K562 (cell line): ENCODE results near the gene FRRS1. TPM values are rescaled to one million over a fixed set of nuclear protein-coding genes. Genes with fewer than 3 reads are reported as not detected.

Source experiments
- C11orf30 ChIP-seq: fragments of 450-650 bp; IDR thresholded peaks from 2 replicates; pipeline ENCODE4 v1.6.1; 2016; ENCODE audit warnings: low read depth, mild to moderate bottlenecking
- CHAMP1 ChIP-seq: fragments of 450-650 bp; IDR thresholded peaks from 2 replicates; pipeline ENCODE4 v1.6.1; 2016; ENCODE audit warnings: mild to moderate bottlenecking
- CXXC5 ChIP-seq: fragments of 250-450 bp; sonication (Bioruptor Pico); IDR thresholded peaks from 2 replicates; pipeline ENCODE4 v1.8.0; 2022; ENCODE audit warnings: inconsistent platforms, mild to moderate bottlenecking, moderate library complexity
- DACH1 ChIP-seq: fragments of 450-650 bp; IDR thresholded peaks from 2 replicates; pipeline ENCODE4 v1.6.1; 2018; ENCODE audit not compliant: partially characterized antibody
- GATAD2B ChIP-seq: fragments of 450-650 bp; IDR thresholded peaks from 2 replicates; pipeline ENCODE4 v1.6.1; 2017; ENCODE audit warnings: mild to moderate bottlenecking, borderline replicate concordance
- NR3C1 ChIP-seq: sonication (generic); formaldehyde crosslinking; IDR thresholded peaks from 2 replicates; pipeline ENCODE4 v1.8.1; 2022; ENCODE audit warnings: missing genetic modification reagents
- NR4A1 ChIP-seq, 2 experiments: fragments of 250-450 bp in 1 of 2; fragments of 450-650 bp in 1 of 2; sonication (Bioruptor Pico) in 1 of 2; IDR thresholded peaks; 2 replicates each; pipeline versions ENCODE4 v1.4.0 to v1.6.1; 2016 to 2020; ENCODE audit warnings: mild to moderate bottlenecking in 2 of 2, missing compliant biosample characterization in 1 of 2, missing genetic modification characterization in 1 of 2, moderate library complexity in 1 of 2
- OTX1 ChIP-seq: fragments of 450-650 bp; formaldehyde crosslinking; IDR thresholded peaks from 2 replicates; pipeline ENCODE4 v1.4.0; 2022; ENCODE audit warnings: mild to moderate bottlenecking
- PRMT5 ChIP-seq: sonication (generic); formaldehyde crosslinking; IDR thresholded peaks from 2 replicates; pipeline ENCODE4 v1.5.0; 2020; ENCODE audit warnings: missing genetic modification reagents
- TBL1XR1 ChIP-seq, 2 experiments: IDR thresholded peaks; 2 replicates each; pipeline ENCODE4 v1.6.1; 2012; ENCODE audit warnings: improper control_type of control experiment in 2 of 2, low read length in 2 of 2, mild to moderate bottlenecking in 1 of 2
- TEAD4 ChIP-seq, 2 experiments: sonication (generic) in 1 of 2; formaldehyde crosslinking in 1 of 2; IDR thresholded peaks; 2 replicates each; pipeline versions ENCODE4 v1.6.1 to v1.8.0; 2012 to 2022; ENCODE audit warnings: borderline replicate concordance in 1 of 2, inconsistent platforms in 1 of 2, low read length in 1 of 2, mild to moderate bottlenecking in 1 of 2, missing genetic modification reagents in 1 of 2
- TOE1 ChIP-seq, 2 experiments: fragments of 450-650 bp in 1 of 2; sonication (generic) in 1 of 2; formaldehyde crosslinking in 1 of 2; IDR thresholded peaks; 2 replicates each; pipeline versions ENCODE4 v1.7.1 to v1.8.0; 2016 to 2022; ENCODE audit warnings: borderline replicate concordance in 2 of 2, mild to moderate bottlenecking in 2 of 2, antibody characterized with exemption in 1 of 2, inconsistent platforms in 1 of 2, low read depth in 1 of 2, missing genetic modification reagents in 1 of 2, moderate library complexity in 1 of 2
- ZBTB26 ChIP-seq: fragments of 450-650 bp; formaldehyde crosslinking; IDR thresholded peaks from 2 replicates; pipeline ENCODE4 v1.4.0; 2022; ENCODE audit warnings: missing genetic modification characterization
- ZFX ChIP-seq: sonication (generic); formaldehyde crosslinking; IDR thresholded peaks from 2 replicates; pipeline ENCODE4 v1.8.0; 2022; ENCODE audit warnings: mild to moderate bottlenecking, missing genetic modification reagents, moderate library complexity
- ZNF224 ChIP-seq: sonication (generic); formaldehyde crosslinking; IDR thresholded peaks from 2 replicates; pipeline ENCODE4 v1.8.0; 2022; ENCODE audit warnings: mild to moderate bottlenecking, missing genetic modification reagents
- ZNF24 ChIP-seq: fragments of 450-650 bp; IDR thresholded peaks from 2 replicates; pipeline ENCODE4 v1.6.1; 2016
- ZNF280A ChIP-seq: fragments of 450-650 bp; IDR thresholded peaks from 2 replicates; pipeline ENCODE4 v1.6.1; 2018; ENCODE audit warnings: mild to moderate bottlenecking, low read depth; ENCODE audit not compliant: partially characterized antibody
- polyA plus RNA-seq, 8 experiments: library from polyadenylated mRNA; depleted of rRNA in 4 of 8; stranded (reverse) in 5 of 8; unstranded in 3 of 8; fragments of >200 nt; fragmentation: Nextera tagmentation in 2 of 8; fragmentation: Illumina TruSeq in 1 of 8; extraction: Ambion mirVana in 2 of 8; extraction: Trizol in 1 of 8; gene quantifications; 2 replicates each; pipeline versions ENCODE4 v1.2.1 to v1.2.3, GENCODE V29; 2011 to 2014; ENCODE audit warnings: inconsistent platforms in 1 of 8, missing spikeins in 1 of 8
- total RNA-seq, 7 experiments: library from RNA; depleted of rRNA in 6 of 7; stranded (reverse); fragments of >200 nt in 6 of 7; fragmentation: Illumina TruSeq in 2 of 7; extraction: Trizol in 2 of 7; gene quantifications; 2 replicates each; pipeline versions ENCODE4 v1.2.1 to v1.2.3, GENCODE V29; 2011 to 2021; ENCODE audit warnings: low replicate concordance in 1 of 7
- TF ChIP-seq, protein P1 (sequence below), 2 experiments: fragments of 450-650 bp in 1 of 2; sonication (generic) in 1 of 2; formaldehyde crosslinking in 1 of 2; IDR thresholded peaks in 1 of 2; conservative IDR thresholded peaks in 1 of 2; 2 replicates each; pipeline versions ENCODE4 v1.6.1 to v1.8.1; 2016 to 2023; ENCODE audit warnings: mild to moderate bottlenecking in 2 of 2, moderate library complexity in 2 of 2, inconsistent platforms in 1 of 2, missing genetic modification reagents in 1 of 2

The FRRS1 gene
- total and polyA plus RNA-seq, 9 of the 15 experiments (the other 6 are each of a cell fraction or from before 2014, with no cell fraction given): 0.87 to 54.0 (median 23.7) TPM

DNA sequence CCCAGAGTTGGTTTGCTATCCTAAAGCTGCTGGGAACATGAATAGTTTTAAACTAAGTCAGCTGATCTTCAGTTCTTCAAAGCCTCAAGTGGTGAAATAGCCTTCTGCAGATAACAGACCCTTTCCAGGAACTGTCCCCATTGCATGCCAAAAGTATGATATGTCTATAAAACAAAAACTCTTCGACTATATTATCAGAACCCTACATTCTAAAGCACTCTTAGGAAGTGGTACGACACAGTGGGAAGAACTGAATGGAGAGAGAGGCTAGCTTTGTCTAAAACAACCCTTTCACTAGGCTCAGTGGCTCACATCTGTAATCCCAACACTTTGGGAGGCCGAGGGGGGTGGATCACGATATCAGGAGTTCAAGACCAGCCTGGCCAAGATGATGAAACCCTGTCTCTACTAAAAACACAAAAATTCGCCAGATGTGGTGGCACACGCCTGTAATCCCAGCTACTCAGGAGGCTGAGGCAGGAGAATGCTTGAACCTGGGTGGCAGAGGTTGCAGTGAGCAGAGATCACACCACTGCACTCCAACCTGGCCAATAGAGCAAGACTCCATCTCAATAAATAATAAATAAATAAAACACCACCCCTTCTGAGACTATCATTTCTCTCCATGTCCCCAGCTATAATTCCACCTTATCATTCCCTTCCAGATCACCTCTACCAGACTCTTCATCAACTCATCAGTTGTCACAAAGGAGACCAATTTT lies 2.2 kb upstream of the FRRS1 start (continued):
- TF ChIP-seq, protein P1, sequence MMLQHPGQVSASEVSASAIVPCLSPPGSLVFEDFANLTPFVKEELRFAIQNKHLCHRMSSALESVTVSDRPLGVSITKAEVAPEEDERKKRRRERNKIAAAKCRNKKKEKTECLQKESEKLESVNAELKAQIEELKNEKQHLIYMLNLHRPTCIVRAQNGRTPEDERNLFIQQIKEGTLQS (IDR thresholded peaks at IDR 0.05): peak; percentile 87
- TF ChIP-seq, protein P1 (CRISPR knock-in tag; conservative IDR thresholded peaks at IDR 0.05): no peak
- TF ChIP-seq C11orf30: 0 out of 2 replicates have a peak, but pooled peaks have one; percentile 22
- TF ChIP-seq NR4A1 (CRISPR knock-in tag; IDR thresholded peaks at IDR 0.05): no peak
- no peak for TF ChIP-seq NR4A1 (tag; IDR thresholded peaks at IDR 0.05)
- 0 out of 4 replicates have a peak, but pooled peaks of 1 of the 2 experiments have one; percentile 55 for TF ChIP-seq TBL1XR1 (IDR thresholded peaks at IDR 0.05; ENCODE audit: low read length in 2 of 2)
- no peak for TF ChIP-seq NR3C1
- peak; percentile 62 for TF ChIP-seq TEAD4 (IDR thresholded peaks at IDR 0.05; ENCODE audit: low read length)
- TF ChIP-seq TEAD4 (CRISPR knock-in tag; IDR thresholded peaks at IDR 0.05; ENCODE audit: borderline replicate concordance): no peak
- TF ChIP-seq ZNF224 (CRISPR knock-in tag): no peak
- no peak for TF ChIP-seq ZFX
- no peak for TF ChIP-seq CHAMP1
- TF ChIP-seq DACH1: peak; percentile 72
- TF ChIP-seq GATAD2B: no peak; the same call in 1 of the 2 replicates
- TF ChIP-seq CXXC5: peak; percentile 42
- no peak for TF ChIP-seq OTX1
- TF ChIP-seq TOE1 (IDR thresholded peaks at IDR 0.05; ENCODE audit: borderline replicate concordance): peak; percentile 62
- TF ChIP-seq TOE1 (CRISPR knock-in tag; IDR thresholded peaks at IDR 0.05; ENCODE audit: borderline replicate concordance, low read depth): no peak
- TF ChIP-seq ZNF280A: no peak
- TF ChIP-seq ZNF24: peak; percentile 85
- TF ChIP-seq ZBTB26 (CRISPR knock-in tag): no peak
- no peak for TF ChIP-seq PRMT5
